Heart right ventricle (tissue), 16 donors: ENCODE results near the gene AGBL4. TPM values are rescaled to one million over a fixed set of nuclear protein-coding genes. Genes with fewer than 3 reads are reported as not detected.

Experiments
- ATAC-seq, 8 donors: fragments of 200-7000 bp; cut with Tn5 transposase; one replicate each; pipeline ENCODE4 v1.9.1; 2020; ENCODE audit warnings: mild to moderate bottlenecking in 8 of 8, moderate library complexity in 8 of 8, moderate number of reproducible peaks in 1 of 8
- DNase-seq, 2 donors: peaks; one replicate each; pipeline ENCODE4 v3.0.0-alpha.2; 2020
- H3K27ac ChIP-seq, 10 donors: fragments of 200-600 bp; sonication (generic) in 2 of 10; one replicate each; pipeline versions ENCODE4 v1.5.0 to v1.8.0; 2020 to 2022; ENCODE audit warnings: mild to moderate bottlenecking in 3 of 10
- H3K27me3 ChIP-seq, 7 donors: fragments of 200-600 bp; one replicate each; pipeline ENCODE4 v1.8.0; 2021 to 2022; ENCODE audit warnings: mild to moderate bottlenecking in 2 of 7
- H3K36me3 ChIP-seq, 9 donors: fragments of 200-600 bp; sonication (generic) in 1 of 9; one replicate each; pipeline versions ENCODE4 v1.5.0 to v1.8.0; 2020 to 2022; ENCODE audit warnings: mild to moderate bottlenecking in 2 of 9
- H3K4me1 ChIP-seq, 9 donors: fragments of 200-600 bp; sonication (generic) in 1 of 9; one replicate each; pipeline versions ENCODE4 v1.5.0 to v1.8.0; 2020 to 2022; ENCODE audit warnings: mild to moderate bottlenecking in 4 of 9
- H3K4me3 ChIP-seq, 10 donors: fragments of 200-600 bp; sonication (generic) in 2 of 10; one replicate each; pipeline versions ENCODE4 v1.5.0 to v1.8.0; 2020 to 2022; ENCODE audit warnings: mild to moderate bottlenecking in 7 of 10, moderate library complexity in 2 of 10
- H3K9me3 ChIP-seq, 11 donors: fragments of 200-600 bp in 10 of 11; sonication (generic) in 2 of 11; one replicate each; pipeline versions ENCODE4 v1.5.0 to v1.8.0; 2013 to 2022; ENCODE audit warnings: mild to moderate bottlenecking in 2 of 11, control low read depth in 1 of 11, moderate library complexity in 1 of 11
- whole genome bisulfite sequencing, 2 donors: extraction: QIAGEN DNeasy Blood & Tissue Kit; methylation state at CpG; one replicate each; pipeline ENCODE4 v1.1.7; 2013; ENCODE audit warnings: inconsistent platforms in 1 of 2; 5-methylcytosine and 5-hydroxymethylcytosine counted together
- intact Hi-C, 10 donors: fragments of 100-400 bp; cut with DNase I; formaldehyde crosslinking; loops; one replicate each; pipeline versions ENCODE4 v1.11.1 to v1.14.2; 2022
- polyA plus RNA-seq, 2 donors: library from polyadenylated mRNA; stranded (reverse); fragments of 200-250 nt; gene quantifications; one replicate each; pipeline ENCODE4 v1.2.3, GENCODE V29; 2013
- total RNA-seq, 10 donors: library from RNA; stranded (reverse); fragmentation: NEBNext Ultra II Directional in 3 of 10; extraction: Animal tissue kit (Norgen Biotek cat#: 25700) in 3 of 10; gene quantifications; one replicate each; pipeline versions ENCODE4 v1.2.1 to v1.2.4, GENCODE V29; 2021 to 2023
- TF ChIP-seq, protein P1 (sequence below), 9 donors: fragments of 200-600 bp; sonication (generic) in 2 of 9; IDR thresholded peaks; one replicate each; pipeline versions ENCODE4 v1.5.0 to v1.8.0; 2021 to 2022; ENCODE audit warnings: antibody characterized with exemption in 9 of 9, mild to moderate bottlenecking in 5 of 9, moderate library complexity in 1 of 9
- donor health status: Arrhythmogenic right ventricular cardiomyopathy.
- donor health status: ischemic (EF 13 %, LVEDD 7.1; RV severe dilation, severe dysfunction).
- donor health status: healthy with polysubstance abuse.
- donor health status: DM: no; HTN: yes; CAD: no.
- donor health status: DM: no; HTN: no; CAD: no.
- donor health status: ischemic (EF 25% LVEDD 6.9; RV normal size, moderate dysfunction).
- donor health status: ischemic (EF 25% LVEDD 5.7; RV mildly dilated, moderate dysfunction).
- donor health status: healthy.
- donor health status: DM: yes; HTN: yes; CAD: no.
- donor health status: Ischemic cardiomyopathy.
- donor health status: ischemic (EF 35%, LVEDD 5.7; RV mildly dilated, moderate dysfunction).
- donor health status: nonischemic (EF 11% LVEDD 7.7; RV severe dilation, severe dysfunction).
- donor health status: DM: yes; HTN: yes; CAD: no.
- donor health status: PGD.
- donor health status: ischemic (EF 29% LVEDD 5.4; RV normal size, mild dysfunction).
- donor health status: nonischemic (EF 23%, LVEDD 6.1; RV moderate dilation, normal function).

The AGBL4 gene
- total and polyA plus RNA-seq, 12 donors = 0.04 to 0.93 (median 0.46) TPM; not detected in 2

DNA sequence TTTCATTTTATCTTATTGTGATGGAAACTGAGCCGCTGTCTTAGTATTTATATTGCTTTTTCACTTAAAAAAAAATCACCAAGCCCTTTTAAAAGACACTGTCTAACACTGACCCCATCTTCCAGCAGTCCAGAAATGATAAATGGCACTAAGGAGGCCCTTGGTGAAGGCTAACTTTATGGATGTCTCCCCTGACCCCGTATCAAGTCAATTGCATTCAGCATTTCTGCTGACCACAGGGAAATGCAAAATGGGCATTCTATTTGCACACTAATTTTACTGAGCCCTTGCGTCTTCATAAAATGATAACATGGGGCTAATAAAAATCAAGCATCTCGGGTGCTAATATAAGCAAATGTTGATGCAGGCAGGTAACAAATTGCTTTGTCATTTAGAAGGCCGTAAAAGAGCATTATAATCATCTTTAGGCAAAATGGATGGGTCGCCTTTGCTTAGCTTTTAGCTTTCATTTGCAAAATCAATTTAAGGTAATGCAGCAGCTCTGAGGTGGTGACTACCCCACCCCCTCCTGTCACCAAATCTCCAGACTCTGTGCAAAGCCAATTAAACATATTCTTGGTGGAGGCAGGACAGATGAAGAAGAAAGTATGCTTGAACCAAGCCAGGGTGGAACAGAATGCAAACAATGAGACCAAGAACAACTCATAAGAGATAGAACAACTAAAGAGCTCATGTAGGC, 1357.9 kb downstream of the AGBL4 start:
- H3K27me3 ChIP-seq = peaks cover 0 to 9% (median 0%) of the 10 kb centered on the region in 7 donors
- H3K27ac ChIP-seq = no peak overlapping the region
- H3K4me3 ChIP-seq = no peak overlapping the region
- DNase-seq (no peak), ATAC-seq (no peak)
- no peaks in the 10 kb centered on the region for H3K9me3 ChIP-seq
- no peaks in the 10 kb centered on the region for H3K36me3 ChIP-seq
- intact Hi-C loops = no loop called here
- WGBS, 2 donors = 76 to 83% methylated on average over 6 of the region's 6 CpGs
- H3K4me1 ChIP-seq = no peaks in the 10 kb centered on the region
- TF ChIP-seq, protein P1, sequence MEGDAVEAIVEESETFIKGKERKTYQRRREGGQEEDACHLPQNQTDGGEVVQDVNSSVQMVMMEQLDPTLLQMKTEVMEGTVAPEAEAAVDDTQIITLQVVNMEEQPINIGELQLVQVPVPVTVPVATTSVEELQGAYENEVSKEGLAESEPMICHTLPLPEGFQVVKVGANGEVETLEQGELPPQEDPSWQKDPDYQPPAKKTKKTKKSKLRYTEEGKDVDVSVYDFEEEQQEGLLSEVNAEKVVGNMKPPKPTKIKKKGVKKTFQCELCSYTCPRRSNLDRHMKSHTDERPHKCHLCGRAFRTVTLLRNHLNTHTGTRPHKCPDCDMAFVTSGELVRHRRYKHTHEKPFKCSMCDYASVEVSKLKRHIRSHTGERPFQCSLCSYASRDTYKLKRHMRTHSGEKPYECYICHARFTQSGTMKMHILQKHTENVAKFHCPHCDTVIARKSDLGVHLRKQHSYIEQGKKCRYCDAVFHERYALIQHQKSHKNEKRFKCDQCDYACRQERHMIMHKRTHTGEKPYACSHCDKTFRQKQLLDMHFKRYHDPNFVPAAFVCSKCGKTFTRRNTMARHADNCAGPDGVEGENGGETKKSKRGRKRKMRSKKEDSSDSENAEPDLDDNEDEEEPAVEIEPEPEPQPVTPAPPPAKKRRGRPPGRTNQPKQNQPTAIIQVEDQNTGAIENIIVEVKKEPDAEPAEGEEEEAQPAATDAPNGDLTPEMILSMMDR (IDR thresholded peaks at IDR 0.05) = no peak

DNA sequence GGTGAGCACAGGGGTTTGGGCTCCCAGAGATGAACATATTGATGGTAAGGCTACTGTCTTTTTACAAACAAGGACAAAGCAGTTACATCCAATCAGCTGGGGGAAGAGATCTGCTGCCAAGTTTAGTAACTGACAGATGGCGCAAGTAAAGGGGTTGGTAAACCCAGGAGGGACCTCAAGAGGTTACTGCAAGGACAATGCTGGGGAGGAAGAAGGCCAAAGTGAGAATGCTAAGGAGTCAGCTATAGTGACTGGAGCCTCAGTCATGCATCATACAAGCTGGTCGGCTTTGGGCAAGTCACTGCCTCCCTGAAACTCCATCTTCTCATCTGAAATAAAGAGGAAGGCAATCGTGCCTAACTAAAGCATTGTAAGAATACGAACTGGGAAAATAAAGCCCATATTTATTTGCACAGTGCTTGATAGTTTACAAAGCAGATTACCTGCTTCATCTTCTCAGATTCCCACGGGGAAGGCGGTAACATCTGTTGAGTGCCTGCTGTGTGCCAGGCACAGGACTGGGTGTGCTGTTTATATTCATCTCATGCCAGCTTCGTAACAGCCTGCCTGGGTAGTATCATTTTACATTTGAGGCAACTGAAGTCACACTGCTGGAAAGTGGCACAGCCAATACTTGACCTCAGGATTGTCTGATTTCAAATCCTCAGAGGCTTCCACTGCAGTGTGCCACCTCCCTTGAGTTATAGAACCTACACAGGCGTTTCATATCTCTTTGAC, 1361.9 kb downstream of the AGBL4 start:
- ATAC-seq = peak in 3 of 8 donors; percentile 38 to 69 (median 51)
- Histone ChIP-seq H3K4me1 (no peaks in the 10 kb centered on the region), H3K9me3 (no peaks in the 10 kb centered on the region), H3K27me3 (peaks cover 0 to 6% (median 0%) of the 10 kb centered on the region in 7 donors), H3K27ac (no peak overlapping the region), H3K4me3 (no peak overlapping the region), H3K36me3 (no peaks in the 10 kb centered on the region)
- TF ChIP-seq, protein P1 (IDR thresholded peaks at IDR 0.05) = no peak
- DNase-seq = no peak
- 65 to 72% methylated on average over 8 of the region's 8 CpGs for WGBS, 2 donors
- intact Hi-C loops = no loop called here

DNA sequence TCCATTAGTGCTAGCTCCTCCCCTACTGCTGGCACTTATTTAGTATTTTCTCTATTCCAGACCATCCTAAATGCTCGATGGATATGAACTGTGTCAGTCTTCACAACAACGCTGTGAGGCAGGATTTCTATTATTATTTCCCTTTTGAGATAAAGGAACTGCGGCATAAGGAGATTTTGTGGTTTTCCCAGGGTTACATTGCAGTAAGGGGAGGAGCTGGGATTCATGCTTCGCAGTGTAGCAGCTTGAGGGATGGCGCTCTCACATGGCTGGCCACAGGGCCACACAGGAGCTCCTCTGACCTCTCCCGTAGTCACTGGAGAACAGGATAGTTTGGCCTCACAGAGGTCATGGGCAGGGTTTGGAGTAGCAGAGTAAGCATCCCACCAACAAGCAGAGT, 1364.0 kb downstream of the AGBL4 start:
- Histone ChIP-seq H3K27ac (no peak overlapping the region), H3K9me3 (no peaks in the 10 kb centered on the region), H3K36me3 (no peaks in the 10 kb centered on the region), H3K4me1 (peaks cover 0 to 2% (median 0%) of the 10 kb centered on the region in 9 donors), H3K27me3 (peaks cover 0 to 4% (median 0%) of the 10 kb centered on the region in 7 donors), H3K4me3 (no peak overlapping the region)
- TF ChIP-seq, protein P1 (IDR thresholded peaks at IDR 0.05) = no peak
- intact Hi-C loops = no loop called here
- WGBS, 2 donors = 69 to 73% methylated on average over 6 of the region's 6 CpGs
- no peak for ATAC-seq
- no peak for DNase-seq

DNA sequence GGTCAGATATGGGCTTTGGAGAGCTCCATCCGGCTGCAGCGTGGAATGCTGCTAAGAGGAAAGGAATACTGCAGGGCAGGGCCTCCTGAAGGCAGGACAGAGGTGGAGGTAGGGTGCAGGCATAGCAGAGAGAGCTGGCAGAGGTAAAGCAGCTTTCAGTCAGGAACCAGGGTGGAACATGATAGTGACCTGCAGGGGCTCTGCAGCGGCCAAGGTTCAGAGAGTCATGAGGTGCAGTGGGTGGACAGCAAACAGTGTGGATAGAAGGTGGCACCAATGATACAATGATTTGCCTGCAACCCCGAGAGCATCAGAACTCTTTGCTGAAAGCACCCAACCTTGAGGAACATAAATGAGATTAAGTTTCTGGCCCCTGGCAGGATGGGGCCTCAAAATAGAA, 1366.3 kb downstream of the AGBL4 start:
- H3K27me3 ChIP-seq = peaks cover 0 to 4% (median 0%) of the 10 kb centered on the region in 7 donors
- 86 to 95% methylated on average over 4 of the region's 4 CpGs for WGBS, 2 donors
- H3K36me3 ChIP-seq = no peaks in the 10 kb centered on the region
- ATAC-seq = no peak
- no peak for DNase-seq
- no peak overlapping the region for H3K27ac ChIP-seq
- TF ChIP-seq, protein P1 (IDR thresholded peaks at IDR 0.05) = no peak
- no peak overlapping the region for H3K4me3 ChIP-seq
- intact Hi-C loops = no loop called here
- H3K4me1 ChIP-seq = peaks cover 0 to 3% (median 0%) of the 10 kb centered on the region in 9 donors
- H3K9me3 ChIP-seq = no peaks in the 10 kb centered on the region
